K562 (cell line): ENCODE measurements around the gene UNC13A. TPM values are rescaled to one million over a fixed set of nuclear protein-coding genes. Genes with fewer than 3 reads are reported as not detected.

Experiments
- EP300 ChIP-seq: IDR thresholded peaks from 2 replicates; pipeline ENCODE4 v1.6.1; 2012; ENCODE audit warnings: low read length, improper control_type of control experiment
- EP400 ChIP-seq: fragments of 450-650 bp; IDR thresholded peaks from 2 replicates; pipeline ENCODE4 v1.6.1; 2017; ENCODE audit warnings: antibody characterized with exemption, mild to moderate bottlenecking, moderate library complexity
- ERF ChIP-seq: fragments of 450-650 bp; formaldehyde crosslinking; IDR thresholded peaks from 2 replicates; pipeline ENCODE4 v1.4.0; 2020; ENCODE audit warnings: mild to moderate bottlenecking, mixed read lengths
- ETV5 ChIP-seq: sonication (generic); formaldehyde crosslinking; IDR thresholded peaks from 2 replicates; pipeline ENCODE4 v1.4.0; 2020; ENCODE audit warnings: low read depth, mild to moderate bottlenecking, missing genetic modification reagents
- HDAC1 ChIP-seq, 2 experiments: fragments of 450-650 bp; IDR thresholded peaks; 2 replicates each; pipeline ENCODE4 v1.6.1; 2016 to 2017; ENCODE audit warnings: inconsistent platforms in 1 of 2, mild to moderate bottlenecking in 1 of 2, moderate library complexity in 1 of 2
- HLTF ChIP-seq: fragments of 450-650 bp; IDR thresholded peaks from 2 replicates; pipeline ENCODE4 v1.6.1; 2016
- MEIS2 ChIP-seq: fragments of 450-650 bp; IDR thresholded peaks from 2 replicates; pipeline ENCODE4 v1.6.1; 2014; ENCODE audit warnings: mild to moderate bottlenecking; ENCODE audit not compliant: partially characterized antibody
- MNT ChIP-seq, 2 experiments: fragments of 450-650 bp; conservative IDR thresholded peaks; 2 replicates each; pipeline ENCODE4 v1.6.1; 2017; ENCODE audit warnings: mild to moderate bottlenecking in 2 of 2, moderate library complexity in 2 of 2
- SP1 ChIP-seq: sonication (generic); formaldehyde crosslinking; IDR thresholded peaks from 2 replicates; pipeline ENCODE4 v1.8.1; 2022; ENCODE audit warnings: mild to moderate bottlenecking, missing genetic modification reagents
- TAF9B ChIP-seq: fragments of 450-650 bp; IDR thresholded peaks from 2 replicates; pipeline ENCODE4 v1.6.1; 2018; ENCODE audit warnings: mild to moderate bottlenecking; ENCODE audit not compliant: partially characterized antibody
- THRA ChIP-seq: fragments of 450-650 bp; IDR thresholded peaks from 2 replicates; pipeline ENCODE4 v1.6.1; 2017; ENCODE audit warnings: mild to moderate bottlenecking, moderate library complexity
- ZNF134 ChIP-seq: fragments of 250-450 bp; sonication (Bioruptor Pico); conservative IDR thresholded peaks from 2 replicates; pipeline ENCODE4 v1.4.0; 2020
- ZNF3 ChIP-seq: fragments of 250-450 bp; sonication (Bioruptor Pico); IDR thresholded peaks from 2 replicates; pipeline ENCODE4 v1.5.0; 2021; ENCODE audit warnings: mild to moderate bottlenecking, moderate library complexity
- ZNF507 ChIP-seq: conservative IDR thresholded peaks from 2 replicates; pipeline ENCODE4 v1.6.1; 2017; ENCODE audit warnings: missing genetic modification characterization, missing compliant biosample characterization
- ZNF644 ChIP-seq: fragments of 200-800 bp; sonication (Bioruptor generic); IDR thresholded peaks from 2 replicates; pipeline ENCODE4 v1.6.1; 2016; ENCODE audit warnings: low read depth, missing genetic modification characterization, missing compliant biosample characterization
- polyA plus RNA-seq, 8 experiments: library from polyadenylated mRNA; depleted of rRNA in 4 of 8; stranded (reverse) in 5 of 8; unstranded in 3 of 8; fragments of >200 nt; fragmentation: Nextera tagmentation in 2 of 8; fragmentation: Illumina TruSeq in 1 of 8; extraction: Ambion mirVana in 2 of 8; extraction: Trizol in 1 of 8; gene quantifications; 2 replicates each; pipeline versions ENCODE4 v1.2.1 to v1.2.3, GENCODE V29; 2011 to 2014; ENCODE audit warnings: inconsistent platforms in 1 of 8, missing spikeins in 1 of 8
- total RNA-seq, 7 experiments: library from RNA; depleted of rRNA in 6 of 7; stranded (reverse); fragments of >200 nt in 6 of 7; fragmentation: Illumina TruSeq in 2 of 7; extraction: Trizol in 2 of 7; gene quantifications; 2 replicates each; pipeline versions ENCODE4 v1.2.1 to v1.2.3, GENCODE V29; 2011 to 2021; ENCODE audit warnings: low replicate concordance in 1 of 7
- TF ChIP-seq, protein P1 (sequence below): fragments of 450-650 bp; IDR thresholded peaks from 2 replicates; pipeline ENCODE4 v1.6.1; 2018; ENCODE audit not compliant: partially characterized antibody

The UNC13A gene
- total and polyA plus RNA-seq, 9 of the 15 experiments (the other 6 are each of a cell fraction or from before 2014, with no cell fraction given): 0.03 to 1.0 (median 0.25) TPM

DNA sequence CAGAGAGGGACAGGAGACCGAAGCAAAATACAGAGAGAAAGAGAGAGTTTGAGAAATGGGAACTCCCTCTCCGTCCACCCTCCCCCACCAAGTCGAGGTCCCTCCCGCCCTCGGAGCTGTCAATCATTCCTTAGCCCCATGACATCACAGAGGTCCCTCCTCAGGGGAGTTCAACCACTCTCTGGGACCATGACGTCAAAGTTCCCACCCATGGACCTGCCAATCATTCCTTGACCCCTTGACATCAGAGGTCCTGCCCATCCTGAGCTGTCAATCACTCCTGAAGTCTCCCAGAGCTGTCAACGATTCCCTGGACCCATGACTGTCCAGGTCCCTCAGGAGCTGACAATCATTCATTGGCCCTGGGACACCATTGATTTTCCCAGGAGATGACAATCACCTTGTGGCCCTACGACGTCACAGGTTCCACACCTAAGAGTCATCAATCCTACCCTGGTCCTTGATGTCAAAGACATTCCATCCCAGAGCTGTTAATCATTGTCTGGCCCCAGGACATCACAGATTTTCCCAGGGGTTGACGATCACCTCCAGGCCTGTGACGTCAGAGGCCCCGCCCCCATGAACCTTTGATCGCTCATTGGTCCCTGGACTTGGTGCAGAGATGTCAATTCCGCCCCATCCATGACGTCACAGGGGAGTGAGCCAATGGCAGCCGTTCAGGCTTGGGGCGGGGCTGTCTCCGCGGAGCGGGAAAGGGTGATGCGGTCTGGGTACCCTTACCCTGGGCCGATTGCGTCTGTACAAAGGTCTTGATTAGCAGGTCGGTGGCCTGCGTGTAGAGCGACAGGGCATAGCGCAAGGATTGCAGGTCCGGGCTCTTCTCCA is 71.0 kb downstream of the UNC13A start (continued):
- no peak for TF ChIP-seq THRA
- TF ChIP-seq ERF (CRISPR knock-in tag): no peak
- peak; percentile 10; the same call in 1 of the 2 replicates for TF ChIP-seq EP300
- TF ChIP-seq EP400: 0 out of 2 replicates have a peak, but pooled peaks have one; percentile 33
- TF ChIP-seq HDAC1 (IDR thresholded peaks at IDR 0.05): no peak
- peak; percentile 96 for TF ChIP-seq MEIS2
- TF ChIP-seq MNT (conservative IDR thresholded peaks at IDR 0.05): no peak
- TF ChIP-seq ZNF644: no peak
- TF ChIP-seq, protein P1, sequence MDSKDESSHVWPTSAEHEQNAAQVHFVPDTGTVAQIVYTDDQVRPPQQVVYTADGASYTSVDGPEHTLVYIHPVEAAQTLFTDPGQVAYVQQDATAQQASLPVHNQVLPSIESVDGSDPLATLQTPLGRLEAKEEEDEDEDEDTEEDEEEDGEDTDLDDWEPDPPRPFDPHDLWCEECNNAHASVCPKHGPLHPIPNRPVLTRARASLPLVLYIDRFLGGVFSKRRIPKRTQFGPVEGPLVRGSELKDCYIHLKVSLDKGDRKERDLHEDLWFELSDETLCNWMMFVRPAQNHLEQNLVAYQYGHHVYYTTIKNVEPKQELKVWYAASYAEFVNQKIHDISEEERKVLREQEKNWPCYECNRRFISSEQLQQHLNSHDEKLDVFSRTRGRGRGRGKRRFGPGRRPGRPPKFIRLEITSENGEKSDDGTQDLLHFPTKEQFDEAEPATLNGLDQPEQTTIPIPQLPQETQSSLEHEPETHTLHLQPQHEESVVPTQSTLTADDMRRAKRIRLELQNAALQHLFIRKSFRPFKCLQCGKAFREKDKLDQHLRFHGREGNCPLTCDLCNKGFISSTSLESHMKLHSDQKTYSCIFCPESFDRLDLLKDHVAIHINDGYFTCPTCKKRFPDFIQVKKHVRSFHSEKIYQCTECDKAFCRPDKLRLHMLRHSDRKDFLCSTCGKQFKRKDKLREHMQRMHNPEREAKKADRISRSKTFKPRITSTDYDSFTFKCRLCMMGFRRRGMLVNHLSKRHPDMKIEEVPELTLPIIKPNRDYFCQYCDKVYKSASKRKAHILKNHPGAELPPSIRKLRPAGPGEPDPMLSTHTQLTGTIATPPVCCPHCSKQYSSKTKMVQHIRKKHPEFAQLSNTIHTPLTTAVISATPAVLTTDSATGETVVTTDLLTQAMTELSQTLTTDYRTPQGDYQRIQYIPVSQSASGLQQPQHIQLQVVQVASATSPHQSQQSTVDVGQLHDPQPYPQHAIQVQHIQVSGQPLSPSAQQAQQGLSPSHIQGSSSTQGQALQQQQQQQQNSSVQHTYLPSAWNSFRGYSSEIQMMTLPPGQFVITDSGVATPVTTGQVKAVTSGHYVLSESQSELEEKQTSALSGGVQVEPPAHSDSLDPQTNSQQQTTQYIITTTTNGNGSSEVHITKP: peak; percentile 21
- peak; percentile 98 for TF ChIP-seq SP1
- no peak for TF ChIP-seq ETV5 (CRISPR knock-in tag)
- no peak for TF ChIP-seq HLTF
- TF ChIP-seq ZNF134: no peak
- TF ChIP-seq ZNF3 (CRISPR knock-in tag): no peak
- TF ChIP-seq TAF9B: no peak
- TF ChIP-seq ZNF507: no peak
